ENCODE data around the gene DOCK4.

The DOCK4 gene

DNA sequence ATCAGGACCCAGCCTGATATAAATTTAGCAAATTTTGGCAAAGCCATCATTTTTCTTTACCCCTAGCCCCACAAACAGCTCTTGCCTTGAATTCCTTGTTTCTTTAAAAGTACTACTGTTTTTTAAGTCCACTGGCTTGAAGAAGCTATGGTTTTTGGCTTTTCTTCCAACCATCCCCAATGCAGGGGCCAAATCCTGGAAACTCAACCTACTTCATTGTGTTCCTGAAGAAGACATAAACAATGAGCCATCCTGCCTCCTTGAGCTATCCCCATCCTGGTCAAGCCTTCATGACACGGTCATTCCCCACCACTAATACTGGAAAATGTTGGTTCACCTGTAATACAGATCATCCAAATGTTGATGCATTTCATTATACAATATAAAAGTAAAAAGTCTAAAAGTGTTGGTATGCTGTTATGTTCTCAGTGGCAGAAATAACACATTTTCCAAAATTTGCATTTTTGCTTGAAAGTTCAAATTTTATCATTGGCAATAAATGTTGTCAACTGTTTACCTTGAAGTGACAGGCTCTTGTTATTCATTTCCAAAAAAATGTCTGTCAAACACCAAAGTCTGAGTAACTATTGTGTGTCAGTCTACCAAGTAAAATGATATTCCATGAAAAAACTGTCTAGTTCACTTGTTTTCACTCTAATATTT lies 92.2 kb downstream of the DOCK4 start:
- in situ Hi-C loops (cut with MboI; ENCODE audit: low sequenced_read_pairs), result no loop called here

DNA sequence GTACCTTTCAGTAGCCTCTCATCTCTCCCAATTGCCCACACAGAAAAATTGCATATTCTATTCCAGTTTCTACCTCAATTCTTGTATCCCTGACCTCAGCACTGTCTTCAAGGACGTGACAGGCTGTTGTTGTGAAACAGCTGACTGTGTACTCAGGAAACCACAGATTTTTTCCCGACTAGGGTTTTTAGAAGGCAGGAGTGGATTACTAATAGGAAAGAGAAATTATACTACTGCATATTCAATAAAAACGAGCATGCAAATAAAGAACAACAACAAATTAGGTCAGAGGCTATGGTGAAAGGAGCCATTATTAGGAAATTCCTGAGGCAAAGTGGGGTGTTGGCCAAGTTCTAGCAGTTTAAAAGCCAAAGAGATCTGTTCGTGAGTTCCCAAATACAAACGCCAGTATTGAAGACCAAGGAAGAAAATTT lies 93.4 kb downstream of the DOCK4 start:
- in situ Hi-C loops (cut with MboI; ENCODE audit: low sequenced_read_pairs), result no loop called here

DNA sequence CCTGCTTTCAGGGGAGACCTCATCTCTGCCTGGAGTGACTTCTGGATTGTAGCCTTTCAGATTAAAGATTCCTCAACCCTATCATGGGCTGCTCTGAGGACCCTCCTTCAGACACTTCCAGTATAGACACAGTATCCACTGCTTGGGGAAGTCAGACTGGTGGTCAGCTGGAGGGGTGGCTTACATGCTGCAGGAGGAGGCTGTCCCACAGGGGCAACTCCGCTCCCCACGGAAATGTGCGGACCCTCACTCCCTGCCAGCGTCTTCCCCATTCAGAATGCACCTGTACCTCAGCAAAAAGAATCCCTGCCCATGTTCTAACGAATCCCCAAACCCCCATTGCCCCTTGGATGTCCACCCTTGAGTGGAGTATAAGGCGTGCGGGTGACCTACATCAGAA lies 95.5 kb downstream of the DOCK4 start:
- in situ Hi-C loops (cut with MboI; ENCODE audit: low sequenced_read_pairs), result no loop called here

DNA sequence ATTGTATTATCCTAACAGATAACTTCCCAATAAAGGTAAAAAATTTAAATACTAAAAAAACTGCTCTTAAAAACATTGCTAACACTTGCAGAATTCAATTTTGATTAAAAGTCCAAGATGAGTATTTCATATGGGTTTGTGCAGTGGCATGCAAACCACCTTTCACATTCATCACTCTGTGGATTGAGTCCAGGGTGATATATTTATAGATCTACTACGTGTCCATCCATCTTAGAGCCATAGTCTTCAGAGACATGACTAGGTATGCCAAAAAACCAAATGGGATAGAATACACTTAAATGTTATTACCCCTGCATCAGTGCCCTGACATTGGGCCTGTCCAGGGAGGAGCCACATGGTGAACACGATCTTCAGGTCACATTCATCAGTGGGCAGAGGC lies 96.0 kb downstream of the DOCK4 start:
- in situ Hi-C loops (cut with MboI; ENCODE audit: low sequenced_read_pairs), result no loop called here

DNA sequence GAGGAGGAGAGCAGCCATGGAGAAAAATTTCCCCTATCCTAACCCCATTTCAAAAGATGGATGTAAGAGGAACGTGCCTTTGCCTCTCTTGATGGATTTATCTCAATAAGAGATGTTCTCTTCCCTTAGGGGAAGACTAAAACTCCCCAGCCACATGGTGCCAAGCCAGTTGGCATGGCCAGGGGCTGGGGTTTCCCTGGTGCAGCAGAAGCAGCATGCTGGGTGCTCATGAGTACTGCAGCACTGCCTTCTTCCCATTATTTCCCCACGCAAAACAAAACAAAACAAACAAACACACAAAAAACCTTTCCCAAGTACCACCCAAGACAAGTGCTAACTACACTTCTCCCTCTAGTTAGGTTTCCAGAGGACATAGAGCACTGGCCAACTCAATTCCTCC lies 97.2 kb downstream of the DOCK4 start:
- in situ Hi-C loops (cut with MboI; ENCODE audit: low sequenced_read_pairs), result no loop called here

DNA sequence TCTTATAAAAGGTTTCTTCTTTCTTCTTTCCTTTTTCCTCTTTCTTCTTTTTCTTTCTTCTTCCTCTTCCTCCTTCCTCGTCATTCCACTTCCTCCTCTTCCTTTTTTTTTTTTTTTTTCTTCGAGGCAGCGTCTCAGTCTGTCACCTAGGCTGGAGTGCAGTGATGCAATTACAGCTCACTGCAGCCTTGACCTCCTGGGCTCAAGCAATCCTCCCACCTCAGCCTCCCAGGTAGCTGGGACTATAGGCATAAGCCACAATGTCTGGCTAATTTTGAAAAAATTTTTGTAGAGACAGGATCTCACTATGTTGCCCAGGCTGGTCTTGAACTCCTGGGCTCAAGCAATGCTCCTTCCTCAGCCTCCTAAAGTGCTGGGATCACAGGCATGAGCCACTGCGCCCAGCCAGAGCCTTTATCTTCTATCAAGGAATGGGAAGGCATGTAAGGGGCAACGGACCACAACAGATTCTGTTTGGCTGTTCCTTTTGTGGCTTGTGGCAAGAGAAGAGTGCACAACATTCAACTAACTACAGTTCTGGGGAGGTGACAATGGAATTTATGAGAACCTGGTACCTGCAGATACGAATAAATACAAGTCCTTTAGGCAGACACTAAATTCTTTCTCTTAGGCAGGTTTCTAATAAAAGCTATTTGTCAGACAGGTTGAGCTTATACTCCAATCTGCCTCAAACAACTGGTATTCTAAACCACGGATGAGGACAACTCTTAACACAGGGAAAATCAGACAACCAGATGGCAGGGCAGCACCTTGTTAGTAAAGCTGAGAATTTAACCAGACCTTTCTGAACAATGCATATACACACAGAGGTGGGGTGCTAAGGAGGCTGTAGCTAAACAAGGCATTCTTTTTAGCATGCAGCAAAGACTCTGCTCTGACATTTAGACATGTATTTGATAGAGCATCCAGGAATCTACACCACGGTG lies 100.3 kb downstream of the DOCK4 start:
- in situ Hi-C loops (cut with MboI; ENCODE audit: low sequenced_read_pairs), result no loop called here

DNA sequence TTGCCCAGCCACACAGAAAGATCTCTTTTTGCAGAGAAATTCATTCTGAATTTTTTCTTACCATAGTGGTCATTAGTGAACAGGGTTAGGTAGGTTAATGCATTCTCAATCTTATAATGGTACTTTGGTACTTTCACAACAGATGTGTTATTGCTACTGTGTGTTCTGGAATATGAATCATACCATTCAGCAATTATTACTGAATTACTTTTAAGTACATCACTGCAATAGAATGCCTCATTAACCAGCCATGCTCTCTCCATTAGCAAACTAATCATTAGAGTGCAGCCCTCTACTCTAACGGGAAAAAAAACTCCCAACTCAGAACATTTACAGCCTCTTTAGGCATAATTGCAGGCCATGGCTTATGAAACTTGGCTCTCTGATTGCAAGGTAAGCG lies 102.1 kb downstream of the DOCK4 start:
- in situ Hi-C loops (cut with MboI; ENCODE audit: low sequenced_read_pairs), result no loop called here

DNA sequence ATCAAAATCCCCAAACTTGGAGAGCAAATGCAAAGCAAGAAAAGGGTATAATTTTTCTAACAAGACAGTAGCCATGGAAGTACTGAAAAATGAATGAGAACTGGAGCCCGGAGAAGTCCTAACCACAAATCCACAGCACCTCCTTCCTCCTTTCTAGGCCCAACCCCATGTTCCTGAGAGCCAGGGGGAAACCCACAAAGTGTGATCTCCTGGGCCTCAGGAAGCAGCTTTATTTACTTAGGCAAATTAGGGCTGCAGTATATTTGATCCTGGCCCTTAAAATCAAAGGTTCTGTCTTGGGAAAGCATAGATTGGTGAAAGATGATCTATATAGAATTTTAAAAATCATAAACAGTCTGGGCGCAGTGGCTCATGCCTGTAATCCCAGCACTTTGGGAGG lies 103.0 kb downstream of the DOCK4 start:
- in situ Hi-C loops (cut with MboI; ENCODE audit: low sequenced_read_pairs), result no loop called here

DNA sequence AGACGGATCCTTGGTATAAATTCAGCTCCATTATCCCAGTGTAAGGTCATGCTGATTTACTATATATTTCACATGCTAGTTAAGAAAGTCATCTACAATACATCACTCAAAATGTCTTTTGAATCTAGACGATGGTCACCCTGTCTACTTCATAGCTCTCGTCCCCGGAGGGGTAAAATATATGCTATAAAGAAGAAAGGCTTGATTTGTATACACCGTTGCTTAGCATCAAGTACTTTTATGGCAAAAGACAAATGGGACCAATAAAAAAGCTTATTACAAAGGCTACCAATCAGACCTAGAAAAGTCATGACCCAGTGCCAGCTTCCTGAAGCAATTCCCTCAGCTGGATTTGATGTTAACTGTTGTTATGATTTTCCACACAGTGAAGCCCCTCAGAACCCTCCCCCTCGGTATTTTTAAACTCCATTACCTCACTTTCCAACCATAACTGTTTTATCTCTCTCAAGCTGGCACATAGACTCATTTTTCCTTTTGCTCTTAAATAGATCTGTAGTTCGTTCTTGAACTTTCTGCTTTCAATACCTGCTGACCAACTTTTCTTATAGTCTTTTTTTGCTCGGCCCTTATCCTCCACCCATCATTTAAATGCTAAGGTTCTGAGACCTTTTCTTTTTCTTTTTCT lies 104.9 kb downstream of the DOCK4 start:
- in situ Hi-C loops (cut with MboI; ENCODE audit: low sequenced_read_pairs), result no loop called here

DNA sequence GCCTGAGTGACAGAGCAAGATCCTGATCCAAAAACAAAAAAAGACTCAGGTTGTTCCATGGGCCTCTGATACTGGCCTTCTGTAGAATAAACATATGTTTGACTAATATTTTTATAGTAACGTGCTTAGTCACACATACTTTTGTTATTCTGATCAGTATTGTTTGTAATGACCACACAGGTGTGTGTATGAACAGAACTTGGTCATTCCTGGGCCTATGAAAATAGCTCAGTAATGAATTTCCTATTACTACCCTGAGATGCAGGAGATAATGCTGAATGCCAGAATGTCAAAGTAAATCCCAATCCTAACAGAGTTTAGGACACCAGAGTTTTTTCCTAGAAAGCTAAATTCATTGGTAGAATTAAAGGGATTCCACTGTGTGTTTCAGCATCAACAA lies 108.7 kb downstream of the DOCK4 start:
- in situ Hi-C loops (cut with MboI; ENCODE audit: low sequenced_read_pairs), result no loop called here

DNA sequence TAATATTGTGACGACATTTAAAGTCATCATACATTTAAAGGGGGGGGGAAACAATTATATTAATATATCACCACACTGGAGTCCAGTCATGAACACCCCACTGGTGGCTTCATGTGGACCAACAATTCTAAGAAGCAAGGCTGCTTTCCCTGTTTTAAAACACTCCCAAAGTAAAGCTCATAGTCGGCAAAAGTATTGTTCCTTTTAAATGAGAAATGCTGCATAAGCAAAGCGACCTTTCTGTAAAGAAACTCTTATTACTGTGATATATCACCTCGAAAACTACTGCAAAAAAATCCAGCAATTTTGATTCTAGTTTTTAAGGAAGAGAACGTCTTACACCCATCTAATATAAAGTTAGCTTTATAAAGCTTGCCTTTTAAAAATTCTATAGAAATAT lies 112.8 kb downstream of the DOCK4 start:
- in situ Hi-C loops (cut with MboI; ENCODE audit: low sequenced_read_pairs), result no loop called here

DNA sequence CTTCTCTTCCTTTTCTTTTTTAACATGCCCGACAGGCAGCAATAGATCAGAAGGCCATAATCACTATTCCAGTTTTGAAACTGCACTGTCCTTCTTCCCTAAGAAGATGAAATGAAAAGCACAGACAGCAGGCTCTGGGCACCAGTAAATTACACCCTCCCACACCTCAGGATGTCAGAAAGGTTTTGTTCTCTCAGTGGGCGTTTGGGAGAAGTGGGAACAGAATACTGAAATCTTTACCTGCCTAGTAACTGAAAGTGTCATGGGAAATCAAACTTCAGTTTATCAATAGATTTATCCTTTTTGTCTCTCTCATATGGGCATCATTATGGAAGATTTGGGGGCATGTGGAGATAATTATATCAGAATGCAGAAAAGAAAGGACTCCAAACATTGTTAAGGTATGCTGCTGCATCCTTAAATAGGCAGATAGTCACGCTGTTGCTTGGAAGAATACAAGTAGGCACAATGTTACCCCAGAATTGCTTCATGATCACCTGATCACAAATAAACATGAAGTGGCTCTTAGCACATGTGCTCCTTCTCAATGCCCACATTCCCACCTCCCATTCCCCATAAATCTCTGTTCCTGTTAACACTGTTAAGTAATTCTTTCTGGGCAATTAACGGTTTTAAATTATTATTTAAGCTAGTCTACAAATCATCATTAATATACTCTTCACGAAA lies 113.3 kb downstream of the DOCK4 start:
- in situ Hi-C loops (cut with MboI; ENCODE audit: low sequenced_read_pairs), result no loop called here

DNA sequence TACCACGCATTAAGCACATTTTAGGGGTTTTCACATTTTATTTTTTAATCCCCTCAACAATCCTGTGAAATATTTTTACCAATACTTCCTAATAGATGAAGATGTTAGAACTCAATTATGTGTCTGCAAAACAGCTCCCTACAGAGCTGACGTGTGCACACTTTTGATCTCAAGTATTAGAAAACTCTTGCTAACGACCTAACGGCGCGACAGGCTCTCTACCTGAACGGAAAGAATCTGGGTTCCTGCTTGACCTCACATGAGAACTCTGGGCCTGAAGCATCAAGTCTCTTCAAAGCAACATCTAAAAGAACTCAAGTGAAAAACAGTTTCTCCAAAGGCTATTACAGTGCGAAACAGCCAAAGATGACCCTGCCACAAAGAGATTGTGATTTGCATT lies 113.9 kb downstream of the DOCK4 start:
- in situ Hi-C loops (cut with MboI; ENCODE audit: low sequenced_read_pairs), result no loop called here

DNA sequence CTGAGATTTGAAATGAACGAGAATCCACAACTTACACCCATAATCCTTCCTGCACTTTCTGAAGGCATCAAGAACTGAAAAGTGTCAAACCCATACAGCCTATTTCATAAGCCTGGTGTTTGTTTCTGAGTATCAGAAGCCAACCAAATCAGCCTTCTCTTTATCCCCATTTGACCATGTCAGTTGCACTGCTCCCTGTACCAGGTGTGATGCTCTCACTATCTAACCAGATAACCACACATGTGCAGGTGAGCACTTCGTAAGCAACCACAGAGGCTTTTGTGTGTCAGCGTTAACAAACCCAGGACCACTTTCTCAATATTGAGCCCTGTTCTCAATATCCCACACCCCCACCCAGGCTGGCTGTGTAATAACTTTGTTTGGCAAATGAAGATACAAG lies 114.4 kb downstream of the DOCK4 start:
- in situ Hi-C loops (cut with MboI; ENCODE audit: low sequenced_read_pairs), result no loop called here

DNA sequence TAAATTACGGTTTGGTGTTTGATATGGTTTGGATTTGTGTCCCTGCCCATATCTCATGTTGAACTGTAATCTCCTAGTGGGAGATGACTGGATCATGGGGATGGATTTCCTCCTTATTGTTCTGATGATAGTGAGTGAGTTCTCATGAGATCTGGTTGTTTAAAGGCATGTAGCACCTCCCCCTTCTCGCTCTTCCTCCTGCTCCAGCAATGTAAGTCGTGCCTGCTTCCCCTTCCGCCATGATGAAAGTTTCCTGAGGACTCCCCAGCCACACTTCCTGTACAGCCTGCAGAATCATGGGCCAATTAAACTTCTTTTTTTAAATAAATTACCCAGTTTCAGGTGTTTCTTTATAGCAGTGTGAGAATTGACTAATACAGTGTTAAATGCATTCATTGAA lies 116.6 kb downstream of the DOCK4 start:
- in situ Hi-C loops (cut with MboI; ENCODE audit: low sequenced_read_pairs), result no loop called here

DNA sequence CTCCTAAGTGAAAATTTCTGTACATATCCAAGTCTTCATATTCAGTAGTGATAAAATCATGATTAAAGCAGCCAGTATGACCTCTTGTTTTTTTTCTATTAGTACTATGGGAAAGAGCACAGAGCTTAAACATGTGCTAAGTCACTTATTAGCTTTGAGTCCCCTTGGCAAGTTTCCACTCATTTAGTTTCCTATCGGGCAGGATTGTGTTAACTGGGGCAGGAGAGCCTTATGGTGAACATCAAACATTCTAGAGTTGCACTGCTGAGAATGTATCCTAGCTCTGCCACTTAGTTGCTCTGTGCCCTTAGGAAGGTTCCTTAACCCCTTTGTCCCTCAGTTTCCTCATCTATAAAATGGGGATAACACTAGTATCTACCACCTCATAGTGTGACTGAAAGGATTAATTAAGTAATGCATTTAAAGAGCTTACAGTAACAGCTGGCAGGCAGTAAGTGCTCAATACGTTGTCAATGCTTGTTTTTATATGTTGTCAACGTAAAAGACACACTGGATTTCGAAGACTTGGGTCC lies 117.6 kb downstream of the DOCK4 start:
- in situ Hi-C loops (cut with MboI; ENCODE audit: low sequenced_read_pairs), result no loop called here

DNA sequence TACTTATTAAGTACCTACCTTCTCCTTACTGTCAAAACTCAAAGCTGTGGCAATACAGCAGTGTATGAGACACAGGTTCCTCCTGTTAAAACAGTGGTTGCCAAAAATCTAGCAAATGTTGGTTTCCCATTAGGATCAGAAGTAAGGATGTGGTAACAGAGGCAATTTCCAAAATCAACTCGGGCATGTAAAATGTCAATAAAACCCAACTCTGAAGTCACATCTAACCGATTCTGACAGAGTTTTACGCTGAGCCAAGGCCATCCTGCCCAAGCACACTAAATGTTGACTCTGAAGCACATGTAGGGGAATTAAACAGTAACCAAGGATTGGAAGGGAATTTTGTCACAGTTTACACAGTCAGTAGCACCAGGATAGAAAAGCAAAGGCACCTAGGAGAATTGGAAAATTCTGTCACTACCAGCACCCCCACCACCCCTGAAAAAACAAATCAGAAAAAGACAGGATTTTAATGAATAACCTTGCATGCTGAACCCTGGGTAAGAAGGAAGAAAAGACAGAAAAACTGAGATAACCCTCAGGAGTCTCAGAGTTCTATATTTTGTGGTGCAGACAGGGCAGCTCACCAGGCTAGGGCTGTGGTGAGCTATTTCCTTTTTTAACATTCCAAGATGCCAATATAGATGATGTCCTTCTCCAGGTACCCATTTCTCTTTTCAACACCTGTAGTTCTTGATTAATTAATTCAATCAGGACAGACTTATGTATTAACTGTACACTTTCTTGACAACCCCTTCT lies 119.5 kb downstream of the DOCK4 start:
- in situ Hi-C loops (cut with MboI; ENCODE audit: low sequenced_read_pairs), result no loop called here

DNA sequence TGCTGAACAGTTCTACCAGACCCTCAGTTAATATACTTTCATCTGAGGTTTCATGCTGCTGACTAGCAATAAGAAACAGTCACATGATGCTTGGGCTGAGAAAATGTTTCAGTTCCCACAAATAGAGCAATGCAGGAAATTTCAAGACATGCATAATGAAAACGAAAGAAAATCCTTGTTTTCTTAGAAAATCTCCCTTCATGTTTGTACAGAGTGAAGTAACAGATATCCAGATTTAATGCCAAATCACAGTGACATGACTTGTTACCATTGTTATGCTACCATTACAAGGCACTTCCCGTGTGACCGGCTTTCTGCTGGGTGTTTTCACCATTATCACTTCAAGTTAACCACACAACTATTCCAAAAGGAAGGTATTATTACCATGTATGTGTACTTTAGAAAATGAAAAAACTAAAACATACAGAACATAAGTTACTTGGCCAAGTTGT lies 121.7 kb downstream of the DOCK4 start:
- in situ Hi-C loops (cut with MboI; ENCODE audit: low sequenced_read_pairs), result no loop called here

DNA sequence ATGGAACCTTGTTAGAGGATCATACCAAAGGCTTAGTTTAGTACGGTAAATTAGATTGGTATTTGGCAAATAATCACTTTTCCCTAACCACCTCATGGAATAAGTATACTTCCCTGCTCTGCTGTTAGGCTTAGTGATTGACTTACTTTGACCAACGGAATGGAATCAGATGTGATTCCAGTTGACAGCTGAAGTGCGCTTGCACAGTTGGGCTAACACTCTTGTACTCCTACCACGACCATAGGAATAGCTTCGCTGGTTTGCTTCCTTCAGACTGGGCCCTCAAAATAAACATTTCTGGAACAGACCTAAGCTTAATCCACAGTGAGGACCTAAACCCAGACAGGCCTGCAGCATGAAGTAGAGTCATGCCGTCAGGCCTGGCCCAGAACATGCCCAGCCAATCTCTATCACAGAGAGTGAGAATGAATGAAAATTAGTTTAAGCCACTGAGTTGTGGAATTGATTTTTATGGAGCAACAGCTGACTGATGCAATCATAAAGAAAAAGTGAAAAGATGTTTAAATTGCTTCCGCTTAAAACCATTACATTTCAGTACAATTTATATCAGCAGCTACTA lies 122.3 kb downstream of the DOCK4 start:
- in situ Hi-C loops (cut with MboI; ENCODE audit: low sequenced_read_pairs), result no loop called here

DNA sequence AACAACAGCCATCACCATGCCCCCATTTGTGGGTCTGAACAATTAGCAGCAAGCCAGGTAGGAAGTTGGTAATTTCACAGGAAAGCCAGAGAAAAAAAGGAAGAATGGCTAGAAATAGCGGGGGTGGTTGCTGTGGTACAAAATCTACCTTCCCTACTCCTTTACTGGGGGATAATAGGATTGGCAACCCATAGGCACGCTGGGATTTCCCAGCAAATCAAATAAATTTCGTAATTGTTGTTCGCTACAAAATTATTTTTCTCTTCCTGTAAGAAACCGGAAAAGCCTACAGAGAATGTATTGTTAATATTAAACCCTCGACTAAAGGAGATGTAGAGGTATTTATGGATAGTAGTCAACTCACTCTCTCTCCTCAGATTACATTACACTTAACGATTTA lies 123.9 kb downstream of the DOCK4 start:
- in situ Hi-C loops (cut with MboI; ENCODE audit: low sequenced_read_pairs), result no loop called here

Measured in HL-60/S4 (cell line).